Activated naive CD8-positive, alpha-beta T cell treated with anti-CD3 and anti-CD28 coated beads, Interleukin-2, amount 50 U/mL, for 24 hours (primary cell): ENCODE measurements around the gene RGL3.

Experiments
- ATAC-seq: fragments of 150-1000 bp; cut with Tn5 transposase; one replicate; pipeline ENCODE4 v1.10.0; 2021
- DNase-seq: peaks from one replicate; pipeline ENCODE4 v3.0.0; 2021
- H3K27ac Mint-ChIP-seq: one replicate; pipeline ENCODE4 v1.8.0; 2021; ENCODE audit warnings: mild to moderate bottlenecking, mixed read lengths
- H3K27me3 Mint-ChIP-seq: one replicate; pipeline ENCODE4 v1.8.0; 2021; ENCODE audit warnings: mixed read lengths
- H3K36me3 Mint-ChIP-seq: one replicate; pipeline ENCODE4 v1.8.0; 2021; ENCODE audit warnings: low read depth, mixed read lengths
- H3K4me1 Mint-ChIP-seq: one replicate; pipeline ENCODE4 v1.8.0; 2021; ENCODE audit warnings: mixed read lengths
- H3K4me3 Mint-ChIP-seq: one replicate; pipeline ENCODE4 v1.8.0; 2021; ENCODE audit warnings: mild to moderate bottlenecking, moderate library complexity, mixed read lengths
- H3K9me3 Mint-ChIP-seq: one replicate; pipeline ENCODE4 v1.8.0; 2021; ENCODE audit warnings: mixed read lengths

RGL3 gene

GRCh38 chr19:11453468-11454341, 34.6 kb upstream of the RGL3 start:
- peaks cover 9% of the 10 kb centered on the region for H3K27me3 Mint-ChIP-seq
- H3K9me3 Mint-ChIP-seq: no peaks in the 10 kb centered on the region
- no peak for ATAC-seq
- H3K4me3 Mint-ChIP-seq: no peak overlapping the region
- H3K4me1 Mint-ChIP-seq: no peaks in the 10 kb centered on the region
- H3K36me3 Mint-ChIP-seq: no peaks in the 10 kb centered on the region
- H3K27ac Mint-ChIP-seq: no peak overlapping the region
- peak; percentile 37 for DNase-seq

- H3K4me3 Mint-ChIP-seq: no peak overlapping the region
- no peaks in the 10 kb centered on the region for H3K9me3 Mint-ChIP-seq
- H3K27me3 Mint-ChIP-seq: peaks cover 3% of the 10 kb centered on the region
- H3K36me3 Mint-ChIP-seq: no peaks in the 10 kb centered on the region
- no peak for ATAC-seq
- no peaks in the 10 kb centered on the region for H3K4me1 Mint-ChIP-seq
- DNase-seq: no peak
- H3K27ac Mint-ChIP-seq: no peak overlapping the region
Observed at GRCh38 chr19:11452620-11453310, 33.7 kb upstream of the RGL3 start.

DNA sequence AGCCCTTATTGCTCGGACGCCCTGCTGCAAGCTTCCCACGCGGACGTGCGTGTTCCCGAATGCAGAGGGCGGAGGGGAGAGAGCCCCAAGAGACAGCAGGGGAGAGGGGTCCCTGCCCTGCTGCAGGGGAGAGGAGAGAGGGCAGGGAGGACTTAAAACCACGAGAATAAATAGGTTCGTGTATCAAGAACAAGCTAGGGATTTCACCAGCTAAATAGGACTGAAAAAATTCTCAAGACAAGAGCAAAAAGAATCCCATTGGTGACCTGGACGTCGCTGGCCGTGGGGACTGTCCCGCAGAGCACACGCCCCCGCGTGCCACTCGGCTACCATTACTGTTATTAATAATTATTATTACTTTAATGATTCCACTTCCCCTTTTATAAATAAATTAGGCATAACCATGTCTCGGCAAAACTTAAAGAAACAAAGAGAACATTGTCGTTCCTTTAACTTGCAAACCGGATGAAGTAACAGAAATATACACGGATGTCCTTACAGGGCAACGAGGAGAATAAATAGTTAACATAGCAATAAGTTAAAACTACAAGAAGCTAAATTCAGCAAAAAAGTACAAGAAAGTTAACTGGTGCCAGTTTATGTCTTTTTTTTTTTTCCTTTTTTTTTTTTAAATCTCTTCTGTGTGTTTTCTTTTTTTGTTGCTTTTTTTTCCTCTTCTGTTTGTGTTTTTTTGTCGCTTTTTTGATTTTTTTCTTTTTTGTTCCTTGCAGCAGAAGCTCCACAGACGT, 32.9 kb upstream of the RGL3 start:
- no peaks in the 10 kb centered on the region for H3K4me1 Mint-ChIP-seq
- H3K4me3 Mint-ChIP-seq: no peak overlapping the region
- DNase-seq (no peak), ATAC-seq (no peak)
- peaks cover 3% of the 10 kb centered on the region for H3K27me3 Mint-ChIP-seq
- H3K36me3 Mint-ChIP-seq: no peaks in the 10 kb centered on the region
- no peaks in the 10 kb centered on the region for H3K9me3 Mint-ChIP-seq
- no peak overlapping the region for H3K27ac Mint-ChIP-seq

DNA sequence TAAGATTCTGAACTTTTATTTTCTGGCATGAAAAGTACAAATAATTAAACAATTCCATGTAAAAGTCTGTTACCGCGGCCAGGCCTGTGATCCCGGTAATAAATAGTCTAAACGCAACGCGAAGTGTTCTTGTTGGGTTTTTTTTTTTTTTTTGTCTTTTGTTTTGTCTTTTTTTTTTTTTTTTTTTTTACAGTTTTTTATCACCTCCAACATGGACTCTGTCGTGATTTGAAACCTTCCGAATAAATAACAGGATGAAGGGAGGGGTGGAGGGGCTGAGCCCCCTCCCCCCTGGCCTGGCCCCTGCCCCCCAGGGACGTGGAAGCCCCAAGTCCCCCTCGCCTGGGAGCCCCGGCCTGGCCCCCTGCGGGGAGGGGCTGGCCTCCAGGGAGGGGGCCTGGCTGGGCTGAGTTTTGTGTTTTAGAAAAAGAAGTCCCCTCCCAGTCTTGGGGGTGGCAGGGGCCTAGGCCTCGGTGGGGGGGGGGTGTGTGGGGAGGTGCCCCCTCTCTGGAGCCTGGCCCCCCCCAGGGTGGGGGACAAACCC, 32.3 kb upstream of the RGL3 start:
- no peaks in the 10 kb centered on the region for H3K9me3 Mint-ChIP-seq

DNA sequence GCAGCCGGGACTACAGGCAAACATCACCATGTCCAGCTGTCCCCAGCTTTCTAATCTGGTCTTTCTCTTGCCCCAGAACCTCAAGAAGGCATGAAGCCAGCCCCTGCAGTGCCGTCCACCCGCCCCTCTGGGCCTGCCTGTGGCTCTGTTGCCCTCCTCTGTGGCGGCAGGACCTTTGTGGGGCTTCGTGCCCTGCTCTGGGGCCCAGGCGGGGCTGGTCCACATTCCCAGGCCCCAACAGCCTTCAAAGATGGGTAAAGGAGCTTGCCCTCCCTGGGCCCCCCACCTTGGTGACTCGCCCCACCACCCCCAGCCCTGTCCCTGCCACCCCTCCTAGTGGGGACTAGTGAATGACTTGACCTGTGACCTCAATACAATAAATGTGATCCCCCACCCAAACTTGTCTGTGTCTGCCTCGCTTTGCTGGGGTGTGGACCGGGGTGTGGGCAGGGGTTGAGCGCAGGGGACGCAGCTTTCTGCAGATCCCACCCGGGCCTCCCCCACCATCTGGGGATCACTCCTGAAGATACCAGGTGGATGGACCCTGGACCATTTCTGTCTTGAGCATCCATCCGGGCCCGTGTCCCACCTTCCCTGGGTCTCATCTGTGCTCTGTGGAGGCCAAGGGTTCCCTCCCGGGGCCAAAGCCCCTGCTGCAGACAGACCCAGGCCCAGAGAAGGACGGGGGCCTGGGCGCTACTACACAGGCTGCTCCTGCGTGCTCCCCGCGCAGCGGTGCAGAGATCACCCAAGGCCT, 31.6 kb upstream of the RGL3 start:
- Mint-ChIP-seq H3K27me3 (peaks cover 3% of the 10 kb centered on the region), H3K27ac (no peak overlapping the region), H3K4me1 (no peaks in the 10 kb centered on the region), H3K9me3 (no peaks in the 10 kb centered on the region), H3K4me3 (no peak overlapping the region), H3K36me3 (no peaks in the 10 kb centered on the region)
- no peak for DNase-seq
- ATAC-seq: no peak

More for the DNA sequence above, 32.3 kb upstream of the RGL3 start:
- no peak overlapping the region for H3K4me3 Mint-ChIP-seq
- no peaks in the 10 kb centered on the region for H3K36me3 Mint-ChIP-seq
- no peak overlapping the region for H3K27ac Mint-ChIP-seq
- no peaks in the 10 kb centered on the region for H3K4me1 Mint-ChIP-seq
- H3K27me3 Mint-ChIP-seq: peaks cover 3% of the 10 kb centered on the region
- DNase-seq: no peak
- no peak for ATAC-seq

DNA sequence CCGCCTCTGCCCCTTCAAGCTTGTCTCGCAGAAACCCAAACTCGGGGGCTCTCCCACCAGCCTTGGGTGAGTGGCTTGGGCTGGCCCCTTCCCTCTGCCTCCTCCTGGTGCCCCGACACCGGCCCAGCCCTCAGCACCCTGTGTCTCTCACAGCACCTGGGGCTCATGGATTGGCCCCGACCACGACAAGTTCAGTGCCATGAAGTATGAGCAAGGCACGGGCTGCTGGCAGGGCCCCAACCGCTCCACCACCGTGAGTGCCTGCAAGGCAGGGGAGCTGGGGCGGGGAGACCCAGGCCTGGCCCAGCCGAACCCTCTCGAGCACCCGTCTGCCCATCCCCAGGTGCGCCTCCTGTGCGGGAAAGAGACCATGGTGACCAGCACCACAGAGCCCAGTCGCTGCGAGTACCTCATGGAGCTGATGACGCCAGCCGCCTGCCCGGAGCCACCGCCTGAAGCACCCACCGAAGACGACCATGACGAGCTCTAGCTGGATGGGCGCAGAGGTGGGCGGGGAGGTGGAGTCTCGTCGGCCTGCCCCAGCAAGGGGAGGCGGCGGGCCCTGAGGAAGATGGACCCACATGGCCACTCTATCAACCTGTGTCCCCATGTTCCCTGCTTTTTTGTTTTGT, 29.9 kb upstream of the RGL3 start:
- Mint-ChIP-seq H3K27me3 (peaks cover 3% of the 10 kb centered on the region), H3K4me3 (no peak overlapping the region), H3K27ac (no peak overlapping the region), H3K36me3 (peaks cover 1% of the 10 kb centered on the region), H3K4me1 (no peaks in the 10 kb centered on the region), H3K9me3 (no peaks in the 10 kb centered on the region)
- no peak for ATAC-seq
- no peak for DNase-seq

GRCh38 chr19:11448410-11448809, 29.3 kb upstream of the RGL3 start:
- Mint-ChIP-seq H3K27me3 (peaks cover 2% of the 10 kb centered on the region), H3K4me3 (no peak overlapping the region), H3K4me1 (no peaks in the 10 kb centered on the region), H3K36me3 (peaks cover 3% of the 10 kb centered on the region), H3K9me3 (no peaks in the 10 kb centered on the region), H3K27ac (no peak overlapping the region)
- DNase-seq (no peak), ATAC-seq (no peak)

DNA sequence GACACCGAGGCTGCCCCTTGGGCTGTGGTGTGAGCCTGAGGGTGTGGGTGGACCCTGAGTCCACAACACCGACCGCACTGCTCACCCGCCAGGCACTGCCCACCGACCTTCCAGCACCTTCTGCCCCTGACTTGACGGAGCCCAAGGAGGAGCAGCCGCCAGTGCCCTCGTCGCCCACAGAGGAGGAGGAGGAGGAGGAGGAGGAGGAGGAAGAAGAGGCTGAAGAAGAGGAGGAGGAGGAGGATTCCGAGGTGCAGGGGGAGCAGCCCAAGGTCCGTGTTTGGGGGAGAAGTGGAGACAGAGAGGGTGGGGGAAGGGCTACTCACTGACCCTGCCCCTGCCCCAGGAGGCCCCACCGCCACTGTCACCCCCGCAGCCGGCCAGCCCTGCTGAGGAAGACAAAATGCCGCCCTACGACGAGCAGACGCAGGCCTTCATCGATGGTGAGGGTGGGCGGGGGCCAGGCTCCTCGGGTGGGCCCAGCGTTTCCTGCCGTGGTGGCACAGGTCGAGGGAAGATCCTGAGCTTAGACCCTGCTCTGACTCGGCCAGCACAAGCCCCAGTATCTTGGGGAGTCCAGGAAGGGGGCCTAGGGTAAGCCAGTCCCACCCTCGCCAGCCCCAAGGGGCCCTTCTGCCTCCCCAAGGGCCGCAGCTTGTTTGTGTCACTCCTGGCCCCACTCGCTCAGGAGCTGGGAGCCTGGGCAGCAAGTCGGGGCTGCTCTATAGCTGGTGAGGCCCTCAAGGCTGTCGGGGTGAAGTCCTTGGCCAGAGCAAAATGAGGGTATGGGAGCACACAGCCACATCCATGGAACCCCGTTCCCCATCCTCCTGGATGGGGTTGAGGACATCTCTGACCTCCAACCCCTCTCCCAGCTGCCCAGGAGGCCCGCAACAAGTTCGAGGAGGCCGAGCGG, 28.5 kb upstream of the RGL3 start:
- no peaks in the 10 kb centered on the region for H3K9me3 Mint-ChIP-seq
- H3K36me3 Mint-ChIP-seq: peaks cover 5% of the 10 kb centered on the region
- no peak for ATAC-seq
- DNase-seq: no peak
- no peaks in the 10 kb centered on the region for H3K27me3 Mint-ChIP-seq
- H3K4me3 Mint-ChIP-seq: no peak overlapping the region
- no peak overlapping the region for H3K27ac Mint-ChIP-seq
- H3K4me1 Mint-ChIP-seq: no peaks in the 10 kb centered on the region

DNA sequence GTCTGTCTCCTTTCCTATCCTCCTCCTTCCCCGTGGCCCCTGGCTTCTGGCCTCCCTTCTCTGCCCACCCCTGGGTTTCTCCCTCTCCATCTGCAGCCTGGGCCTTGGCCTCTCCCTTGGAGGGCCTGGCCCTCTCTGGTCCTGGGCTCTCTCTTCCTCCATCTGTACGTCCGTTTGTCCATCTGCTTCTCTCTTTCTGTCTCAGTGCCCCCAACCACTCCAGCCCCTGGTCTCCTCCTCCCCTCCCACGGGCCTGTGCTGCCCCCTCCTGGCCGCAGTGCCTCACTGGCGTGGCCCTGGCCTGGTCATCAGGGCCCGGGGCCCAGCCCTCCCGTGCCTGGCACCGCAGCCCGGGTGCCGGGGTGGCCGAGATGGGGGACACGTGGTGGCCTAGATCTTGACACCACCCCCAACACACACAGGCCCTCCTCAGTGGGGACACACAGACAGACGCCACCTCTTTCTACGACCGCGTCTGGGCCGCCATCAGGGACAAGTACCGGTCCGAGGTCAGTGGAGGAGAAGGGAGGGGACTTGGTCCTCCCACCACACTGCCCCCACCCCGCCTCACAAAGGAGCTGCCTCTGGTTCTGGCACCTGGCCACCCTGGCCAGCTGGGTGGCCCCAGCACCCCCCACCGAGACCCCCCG, 27.7 kb upstream of the RGL3 start:
- H3K4me1 Mint-ChIP-seq: no peaks in the 10 kb centered on the region
- no peak overlapping the region for H3K27ac Mint-ChIP-seq
- no peaks in the 10 kb centered on the region for H3K27me3 Mint-ChIP-seq
- no peaks in the 10 kb centered on the region for H3K9me3 Mint-ChIP-seq
- ATAC-seq (no peak), DNase-seq (peak; percentile 60)
- no peak overlapping the region for H3K4me3 Mint-ChIP-seq
- peaks cover 10% of the 10 kb centered on the region for H3K36me3 Mint-ChIP-seq

GRCh38 chr19:11446271-11446651, 27.1 kb upstream of the RGL3 start:
- ATAC-seq (no peak), DNase-seq (no peak)
- Mint-ChIP-seq H3K27ac (no peak overlapping the region), H3K9me3 (no peaks in the 10 kb centered on the region), H3K27me3 (no peaks in the 10 kb centered on the region), H3K4me1 (no peaks in the 10 kb centered on the region), H3K36me3 (peaks cover 13% of the 10 kb centered on the region), H3K4me3 (no peak overlapping the region)

DNA sequence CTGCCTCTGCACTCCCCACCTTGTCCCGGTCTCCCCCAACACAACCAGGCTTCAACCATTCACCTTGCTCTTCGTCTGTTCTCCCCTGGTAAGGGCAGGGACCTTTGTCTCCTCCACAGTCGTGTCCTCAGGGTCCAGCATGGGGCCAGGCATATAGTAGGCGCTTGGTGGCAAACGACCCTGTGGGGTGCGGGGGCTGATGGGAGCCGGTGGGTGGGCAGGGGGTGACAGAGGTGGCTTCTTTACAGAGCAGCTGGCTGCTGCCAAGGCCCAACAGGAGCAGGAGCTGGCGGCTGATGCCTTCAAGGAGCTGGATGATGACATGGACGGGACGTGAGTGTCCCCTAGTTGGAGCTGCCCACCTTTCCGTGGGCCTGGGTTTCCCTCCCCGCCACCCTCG, 26.0 kb upstream of the RGL3 start:
- no peak for ATAC-seq
- Mint-ChIP-seq H3K27me3 (no peaks in the 10 kb centered on the region), H3K27ac (no peak overlapping the region), H3K36me3 (peaks cover 23% of the 10 kb centered on the region), H3K4me1 (peaks cover 3% of the 10 kb centered on the region), H3K4me3 (no peak overlapping the region), H3K9me3 (no peaks in the 10 kb centered on the region)
- DNase-seq: no peak

- Mint-ChIP-seq H3K27ac (no peak overlapping the region), H3K9me3 (no peaks in the 10 kb centered on the region), H3K4me3 (no peak overlapping the region), H3K4me1 (peaks cover 3% of the 10 kb centered on the region), H3K36me3 (peaks cover 24% of the 10 kb centered on the region), H3K27me3 (no peaks in the 10 kb centered on the region)
- DNase-seq (no peak), ATAC-seq (no peak)
Observed at GRCh38 chr19:11444059-11444458, 24.9 kb upstream of the RGL3 start.
